Measurements from ENCODE around the gene RIC1. TPM values are rescaled to one million over a fixed set of nuclear protein-coding genes. Genes with fewer than 3 reads are reported as not detected.

RIC1 gene
- total RNA-seq, 6 donors from 2014 or later = 21.5 to 62.9 (median 31.0) TPM

DNA sequence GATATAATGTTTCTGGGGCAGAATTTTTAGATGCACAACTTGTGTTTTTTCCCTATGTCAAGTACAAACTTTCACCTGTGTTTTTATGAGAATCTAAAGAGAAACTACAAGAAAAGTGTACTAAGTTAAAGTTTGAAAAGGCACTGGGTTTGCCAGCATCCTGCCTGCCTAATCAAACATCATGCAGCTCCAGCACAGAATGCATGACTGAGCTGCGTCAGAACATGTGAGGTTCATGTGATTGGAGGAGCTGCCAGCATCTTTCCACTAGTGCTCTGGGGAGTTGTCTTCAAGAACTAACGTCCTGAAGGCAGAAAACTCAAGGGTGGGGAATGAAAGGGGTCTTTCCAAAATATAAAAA, 46.1 kb upstream of the RIC1 start:
- no peak for ATAC-seq (ENCODE audit: low FRiP score in 2 of 2)
- Histone ChIP-seq H3K36me3 (no peaks in the 10 kb centered on the region), H3K4me3 (no peak overlapping the region), H3K9me3 (no peaks in the 10 kb centered on the region), H3K27ac (peak overlapping the region in 2 of 4 donors; percentile 17 to 27), H3K4me1 (peaks cover 4 to 13% (median 5%) of the 10 kb centered on the region in 4 donors), H3K27me3 (no peaks in the 10 kb centered on the region)
- TF ChIP-seq EP300 (IDR thresholded peaks at IDR 0.05) = peak in 1 of 4 donors; percentile 6
- TF ChIP-seq, protein P1, sequence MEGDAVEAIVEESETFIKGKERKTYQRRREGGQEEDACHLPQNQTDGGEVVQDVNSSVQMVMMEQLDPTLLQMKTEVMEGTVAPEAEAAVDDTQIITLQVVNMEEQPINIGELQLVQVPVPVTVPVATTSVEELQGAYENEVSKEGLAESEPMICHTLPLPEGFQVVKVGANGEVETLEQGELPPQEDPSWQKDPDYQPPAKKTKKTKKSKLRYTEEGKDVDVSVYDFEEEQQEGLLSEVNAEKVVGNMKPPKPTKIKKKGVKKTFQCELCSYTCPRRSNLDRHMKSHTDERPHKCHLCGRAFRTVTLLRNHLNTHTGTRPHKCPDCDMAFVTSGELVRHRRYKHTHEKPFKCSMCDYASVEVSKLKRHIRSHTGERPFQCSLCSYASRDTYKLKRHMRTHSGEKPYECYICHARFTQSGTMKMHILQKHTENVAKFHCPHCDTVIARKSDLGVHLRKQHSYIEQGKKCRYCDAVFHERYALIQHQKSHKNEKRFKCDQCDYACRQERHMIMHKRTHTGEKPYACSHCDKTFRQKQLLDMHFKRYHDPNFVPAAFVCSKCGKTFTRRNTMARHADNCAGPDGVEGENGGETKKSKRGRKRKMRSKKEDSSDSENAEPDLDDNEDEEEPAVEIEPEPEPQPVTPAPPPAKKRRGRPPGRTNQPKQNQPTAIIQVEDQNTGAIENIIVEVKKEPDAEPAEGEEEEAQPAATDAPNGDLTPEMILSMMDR (IDR thresholded peaks at IDR 0.05) = no peak
- WGBS, 2 donors = 37 to 43% methylated on average over 2 of the region's 2 CpGs
- no peak for DNase-seq

- TF ChIP-seq, protein P1 (IDR thresholded peaks at IDR 0.05) = no peak
- TF ChIP-seq POLR2AphosphoS5 (IDR thresholded peaks at IDR 0.05) (no peak), EP300 (IDR thresholded peaks at IDR 0.05) (no peak), POLR2A (IDR thresholded peaks at IDR 0.05) (no peak)
- Histone ChIP-seq H3K36me3 (no peaks in the 10 kb centered on the region), H3K4me3 (no peak overlapping the region), H3K27me3 (no peaks in the 10 kb centered on the region), H3K4me1 (peaks cover 3 to 8% (median 6%) of the 10 kb centered on the region in 4 donors), H3K9me3 (no peaks in the 10 kb centered on the region), H3K27ac (peak overlapping the region in 3 of 4 donors; percentile 47 to 56 (median 54))
- ATAC-seq (ENCODE audit: low FRiP score in 2 of 2) (no peak), DNase-seq (no peak)
Observed at GRCh38 chr9:5586391-5586802, 42.5 kb upstream of the RIC1 start.

GRCh38 chr9:5587024-5587423, 41.9 kb upstream of the RIC1 start:
- Histone ChIP-seq H3K9me3 (no peaks in the 10 kb centered on the region), H3K27me3 (no peaks in the 10 kb centered on the region), H3K4me1 (peaks cover 3 to 8% (median 6%) of the 10 kb centered on the region in 4 donors), H3K4me3 (no peak overlapping the region), H3K27ac (peak overlapping the region in 1 of 4 donors; percentile 54), H3K36me3 (no peaks in the 10 kb centered on the region)
- ATAC-seq (ENCODE audit: low FRiP score in 2 of 2) (no peak), DNase-seq (no peak)
- TF ChIP-seq POLR2A (IDR thresholded peaks at IDR 0.05) (no peak), POLR2AphosphoS5 (IDR thresholded peaks at IDR 0.05) (no peak), EP300 (IDR thresholded peaks at IDR 0.05) (no peak)
- TF ChIP-seq, protein P1 (IDR thresholded peaks at IDR 0.05) = no peak
- WGBS, 2 donors = 82 to 95% methylated on average over 1 of the region's 1 CpG

DNA sequence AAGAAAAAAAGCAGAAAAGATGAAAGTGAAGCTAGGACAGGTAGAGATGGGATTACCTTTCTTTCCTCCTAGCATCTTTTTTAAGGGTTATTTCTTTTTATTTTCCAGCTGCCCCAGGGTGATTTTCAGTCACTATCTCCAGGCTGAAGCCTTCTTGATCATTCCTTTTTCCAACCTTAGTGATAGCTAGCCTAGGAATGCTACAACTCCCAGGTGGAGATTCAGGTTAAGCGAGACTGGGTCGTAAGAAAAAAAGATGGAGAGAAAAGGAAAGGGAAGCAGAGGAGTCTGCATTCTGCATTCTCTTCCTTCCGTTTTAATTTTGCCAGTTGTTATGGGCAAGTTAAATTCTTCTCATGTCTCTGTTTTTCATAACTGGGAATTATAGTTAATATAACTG, 36.7 kb upstream of the RIC1 start:
- TF ChIP-seq EP300 (IDR thresholded peaks at IDR 0.05) (no peak), POLR2AphosphoS5 (IDR thresholded peaks at IDR 0.05) (no peak), POLR2A (IDR thresholded peaks at IDR 0.05) (no peak)
- TF ChIP-seq, protein P1 (IDR thresholded peaks at IDR 0.05) = no peak
- 82 to 86% methylated on average over 3 of the region's 3 CpGs for WGBS, 2 donors

DNA sequence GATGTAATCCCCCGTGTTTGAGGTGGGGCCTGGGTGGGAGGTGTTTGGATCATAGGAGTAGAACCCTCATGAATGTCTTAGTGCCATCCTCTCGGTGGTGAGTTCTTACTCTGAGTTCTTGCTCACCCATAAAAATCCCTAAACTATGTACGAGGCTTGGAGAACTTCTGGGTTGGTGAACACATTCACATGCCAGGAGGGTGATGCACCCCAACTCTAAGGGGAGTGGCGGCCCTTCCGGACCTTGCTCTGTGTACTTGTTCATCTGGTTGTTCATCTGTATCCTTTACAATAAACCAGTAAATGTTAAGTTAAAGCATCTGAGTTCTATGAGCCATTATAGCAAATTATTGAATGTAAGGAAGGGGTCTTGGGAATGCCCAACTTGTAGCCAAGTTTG, 36.0 kb upstream of the RIC1 start:
- no peaks in the 10 kb centered on the region for H3K27me3 ChIP-seq
- H3K4me3 ChIP-seq = no peak overlapping the region
- ATAC-seq (ENCODE audit: low FRiP score in 2 of 2) (no peak), DNase-seq (no peak)
- 88 to 95% methylated on average over 5 of the region's 5 CpGs for WGBS, 2 donors
- no peak overlapping the region for H3K27ac ChIP-seq
- H3K4me1 ChIP-seq = peaks cover 0 to 6% (median 3%) of the 10 kb centered on the region in 4 donors
- TF ChIP-seq EP300 (IDR thresholded peaks at IDR 0.05) = no peak
- TF ChIP-seq, protein P1 (IDR thresholded peaks at IDR 0.05) = no peak
- TF ChIP-seq POLR2A (IDR thresholded peaks at IDR 0.05) = no peak
- no peak for TF ChIP-seq POLR2AphosphoS5 (IDR thresholded peaks at IDR 0.05)
- H3K9me3 ChIP-seq = no peaks in the 10 kb centered on the region
- no peaks in the 10 kb centered on the region for H3K36me3 ChIP-seq

More for the DNA sequence above, 36.7 kb upstream of the RIC1 start:
- no peak overlapping the region for H3K4me3 ChIP-seq
- DNase-seq (no peak), ATAC-seq (ENCODE audit: low FRiP score in 2 of 2) (no peak)
- H3K36me3 ChIP-seq = no peaks in the 10 kb centered on the region
- H3K27me3 ChIP-seq = no peaks in the 10 kb centered on the region
- no peaks in the 10 kb centered on the region for H3K9me3 ChIP-seq
- H3K4me1 ChIP-seq = peaks cover 0 to 6% (median 3%) of the 10 kb centered on the region in 4 donors
- H3K27ac ChIP-seq = no peak overlapping the region

Data from upper lobe of left lung (tissue), 6 donors.